Liver (tissue), 9 donors: ENCODE measurements around the gene PPDPF. TPM values are rescaled to one million over a fixed set of nuclear protein-coding genes. Genes with fewer than 3 reads are reported as not detected.

ENCODE experiments used
- DNase-seq: peaks from one replicate; pipeline ENCODE4 v3.0.0-alpha.2; 2017; ENCODE audit warnings: low spot score
- H3K27ac ChIP-seq, 2 donors: one replicate each; pipeline ENCODE4 v1.7.0; 2013; ENCODE audit warnings: inconsistent platforms in 2 of 2, low read length in 2 of 2, control low read depth in 1 of 2, low read depth in 1 of 2, mild to moderate bottlenecking in 1 of 2
- H3K27me3 ChIP-seq, 4 donors: one replicate each; pipeline versions ENCODE4 v1.6.1 to v1.7.0; 2013; ENCODE audit warnings: low read length in 3 of 4, inconsistent platforms in 1 of 4, mild to moderate bottlenecking in 1 of 4, moderate library complexity in 1 of 4; ENCODE audit not compliant: control insufficient read depth in 4 of 4, insufficient read depth in 4 of 4
- H3K36me3 ChIP-seq, 4 donors: one replicate each; pipeline versions ENCODE4 v1.6.1 to v1.7.0; 2013; ENCODE audit warnings: low read length in 3 of 4, mild to moderate bottlenecking in 3 of 4, low read depth in 1 of 4, moderate library complexity in 1 of 4; ENCODE audit not compliant: control insufficient read depth in 4 of 4, insufficient read depth in 3 of 4
- H3K4me1 ChIP-seq, 4 donors: one replicate each; pipeline versions ENCODE4 v1.6.1 to v1.7.0; 2013; ENCODE audit warnings: low read length in 3 of 4, mild to moderate bottlenecking in 3 of 4, moderate library complexity in 1 of 4; ENCODE audit not compliant: control insufficient read depth in 4 of 4, insufficient read depth in 4 of 4
- H3K4me3 ChIP-seq, 3 donors: one replicate each; pipeline versions ENCODE4 v1.6.1 to v1.7.0; 2013; ENCODE audit warnings: low read length in 3 of 3, control low read depth in 1 of 3, low read depth in 1 of 3, mild to moderate bottlenecking in 1 of 3
- H3K9ac ChIP-seq, 2 donors: one replicate each; pipeline ENCODE4 v1.7.0; 2013; ENCODE audit warnings: low read length in 2 of 2, mild to moderate bottlenecking in 2 of 2, moderate library complexity in 2 of 2, control low read depth in 1 of 2, low read depth in 1 of 2
- H3K9me3 ChIP-seq, 4 donors: one replicate each; pipeline versions ENCODE4 v1.6.1 to v1.7.0; 2013; ENCODE audit warnings: low read length in 3 of 4; ENCODE audit not compliant: control insufficient read depth in 4 of 4
- EGR1 ChIP-seq, 2 donors: IDR thresholded peaks; 2 replicates each; pipeline ENCODE4 v1.6.1; 2016 to 2018; ENCODE audit warnings: antibody characterized with exemption in 2 of 2, low read depth in 2 of 2
- FOXA1 ChIP-seq: IDR thresholded peaks from 2 replicates; pipeline ENCODE4 v1.6.1; 2016; ENCODE audit warnings: antibody characterized with exemption
- FOXA2 ChIP-seq: IDR thresholded peaks from 2 replicates; pipeline ENCODE4 v1.6.1; 2016; ENCODE audit warnings: antibody characterized with exemption
- GABPA ChIP-seq, 2 donors: IDR thresholded peaks in 1 of 2; conservative IDR thresholded peaks in 1 of 2; 2 replicates each; pipeline ENCODE4 v1.6.1; 2016; ENCODE audit warnings: antibody characterized with exemption in 2 of 2, mild to moderate bottlenecking in 1 of 2, moderate library complexity in 1 of 2
- HNF4A ChIP-seq, 2 donors: conservative IDR thresholded peaks; 2 replicates each; pipeline ENCODE4 v1.6.1; 2016; ENCODE audit warnings: antibody characterized with exemption in 2 of 2, mild to moderate bottlenecking in 2 of 2
- HNF4G ChIP-seq: IDR thresholded peaks from 2 replicates; pipeline ENCODE4 v1.6.1; 2016; ENCODE audit warnings: antibody characterized with exemption
- JUND ChIP-seq, 2 donors: IDR thresholded peaks; 2 replicates each; pipeline ENCODE4 v1.6.1; 2016; ENCODE audit warnings: antibody characterized with exemption in 2 of 2
- NR2F2 ChIP-seq: IDR thresholded peaks from 2 replicates; pipeline ENCODE4 v1.6.1; 2016; ENCODE audit warnings: antibody characterized with exemption
- RAD21 ChIP-seq, 2 donors: IDR thresholded peaks; 2 replicates each; pipeline ENCODE4 v1.6.1; 2016; ENCODE audit warnings: antibody characterized with exemption in 2 of 2, mild to moderate bottlenecking in 2 of 2
- RXRA ChIP-seq, 2 donors: IDR thresholded peaks; 2 replicates each; pipeline ENCODE4 v1.6.1; 2017 to 2018; ENCODE audit warnings: antibody characterized with exemption in 2 of 2, mild to moderate bottlenecking in 1 of 2
- SP1 ChIP-seq: IDR thresholded peaks from 2 replicates; pipeline ENCODE4 v1.6.1; 2018; ENCODE audit warnings: antibody characterized with exemption, mild to moderate bottlenecking
- TAF1 ChIP-seq: conservative IDR thresholded peaks from 2 replicates; pipeline ENCODE4 v1.6.1; 2016; ENCODE audit warnings: antibody characterized with exemption, mild to moderate bottlenecking
- YY1 ChIP-seq: IDR thresholded peaks from 2 replicates; pipeline ENCODE4 v1.6.1; 2016; ENCODE audit warnings: antibody characterized with exemption, mild to moderate bottlenecking
- WGBS: extraction: QIAGEN DNeasy Blood & Tissue Kit; methylation state at CpG from one replicate; pipeline ENCODE4 v1.1.7; 2013; 5-methylcytosine and 5-hydroxymethylcytosine counted together
- polyA plus RNA-seq, 2 donors: library from polyadenylated mRNA; stranded (reverse) in 1 of 2; unstranded in 1 of 2; fragments of 200-250 nt in 1 of 2; fragments of >200 nt in 1 of 2; fragmentation: Nextera tagmentation in 1 of 2; extraction: Ambion mirVana in 1 of 2; gene quantifications; one replicate each; pipeline versions ENCODE4 v1.2.1 to v1.2.3, GENCODE V29; 2013 to 2015
- total RNA-seq, 2 donors: library from RNA; depleted of rRNA; stranded (reverse); fragments of >200 nt; gene quantifications; one replicate each; pipeline ENCODE4 v1.2.3, GENCODE V29; 2014
- TF ChIP-seq, protein P1 (sequence below): IDR thresholded peaks from 2 replicates; pipeline ENCODE4 v1.6.1; 2016; ENCODE audit warnings: antibody characterized with exemption
- TF ChIP-seq, protein P2 (sequence below): IDR thresholded peaks from 2 replicates; pipeline ENCODE4 v1.6.1; 2016; ENCODE audit warnings: antibody characterized with exemption, mild to moderate bottlenecking
- TF ChIP-seq, protein P3 (sequence below): IDR thresholded peaks from 2 replicates; pipeline ENCODE4 v1.6.1; 2016; ENCODE audit warnings: antibody characterized with exemption
- TF ChIP-seq, protein P4 (sequence below): IDR thresholded peaks from 2 replicates; pipeline ENCODE4 v1.6.1; 2016; ENCODE audit warnings: antibody characterized with exemption
- donor health status: healthy.
- donor health status: healthy.
- donor health status: healthy.
- donor health status: healthy.
- donor health status: healthy.

Gene PPDPF
- total and polyA plus RNA-seq, 4 donors = 8.3 to 196 (median 25.3) TPM

DNA sequence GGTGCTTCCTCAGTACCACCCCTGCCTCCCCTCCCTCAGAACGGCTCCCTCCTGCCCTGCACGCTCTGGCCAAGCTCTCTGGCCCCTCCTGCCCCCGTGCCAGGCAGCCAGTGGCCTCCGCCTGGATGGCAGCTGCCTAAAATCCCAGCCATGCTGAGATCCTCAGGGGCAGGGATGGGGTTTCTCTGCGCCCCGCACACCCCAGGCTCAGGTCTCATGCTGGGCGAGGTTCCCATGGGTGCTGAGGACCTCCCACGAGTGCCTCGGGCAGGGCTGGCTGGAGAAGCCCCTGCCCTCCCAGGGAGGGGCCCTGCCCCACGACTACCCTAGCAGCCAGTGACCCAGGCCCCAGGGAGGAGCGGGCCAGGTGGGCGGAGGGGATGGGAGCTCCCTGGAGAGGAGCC is 13.9 kb downstream of the PPDPF start:
- peaks cover 10 to 28% (median 21%) of the 10 kb centered on the region in 4 donors for H3K4me1 ChIP-seq
- H3K27ac ChIP-seq = no peak overlapping the region
- WGBS = 77% methylated on average over 12 of the region's 12 CpGs
- no peaks in the 10 kb centered on the region for H3K27me3 ChIP-seq
- H3K36me3 ChIP-seq = no peaks in the 10 kb centered on the region
- no peaks in the 10 kb centered on the region for H3K9me3 ChIP-seq
- H3K4me3 ChIP-seq = no peak overlapping the region
- H3K9ac ChIP-seq = no peak overlapping the region
- TF ChIP-seq EGR1 (IDR thresholded peaks at IDR 0.05; ENCODE audit: low read depth in 2 of 2) (no peak), FOXA1 (no peak), JUND (IDR thresholded peaks at IDR 0.05) (no peak), FOXA2 (no peak), RXRA (IDR thresholded peaks at IDR 0.05) (no peak), SP1 (no peak), NR2F2 (no peak), RAD21 (IDR thresholded peaks at IDR 0.05) (no peak)
- TF ChIP-seq, protein P1, sequence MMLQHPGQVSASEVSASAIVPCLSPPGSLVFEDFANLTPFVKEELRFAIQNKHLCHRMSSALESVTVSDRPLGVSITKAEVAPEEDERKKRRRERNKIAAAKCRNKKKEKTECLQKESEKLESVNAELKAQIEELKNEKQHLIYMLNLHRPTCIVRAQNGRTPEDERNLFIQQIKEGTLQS = no peak
- TF ChIP-seq, protein P2, sequence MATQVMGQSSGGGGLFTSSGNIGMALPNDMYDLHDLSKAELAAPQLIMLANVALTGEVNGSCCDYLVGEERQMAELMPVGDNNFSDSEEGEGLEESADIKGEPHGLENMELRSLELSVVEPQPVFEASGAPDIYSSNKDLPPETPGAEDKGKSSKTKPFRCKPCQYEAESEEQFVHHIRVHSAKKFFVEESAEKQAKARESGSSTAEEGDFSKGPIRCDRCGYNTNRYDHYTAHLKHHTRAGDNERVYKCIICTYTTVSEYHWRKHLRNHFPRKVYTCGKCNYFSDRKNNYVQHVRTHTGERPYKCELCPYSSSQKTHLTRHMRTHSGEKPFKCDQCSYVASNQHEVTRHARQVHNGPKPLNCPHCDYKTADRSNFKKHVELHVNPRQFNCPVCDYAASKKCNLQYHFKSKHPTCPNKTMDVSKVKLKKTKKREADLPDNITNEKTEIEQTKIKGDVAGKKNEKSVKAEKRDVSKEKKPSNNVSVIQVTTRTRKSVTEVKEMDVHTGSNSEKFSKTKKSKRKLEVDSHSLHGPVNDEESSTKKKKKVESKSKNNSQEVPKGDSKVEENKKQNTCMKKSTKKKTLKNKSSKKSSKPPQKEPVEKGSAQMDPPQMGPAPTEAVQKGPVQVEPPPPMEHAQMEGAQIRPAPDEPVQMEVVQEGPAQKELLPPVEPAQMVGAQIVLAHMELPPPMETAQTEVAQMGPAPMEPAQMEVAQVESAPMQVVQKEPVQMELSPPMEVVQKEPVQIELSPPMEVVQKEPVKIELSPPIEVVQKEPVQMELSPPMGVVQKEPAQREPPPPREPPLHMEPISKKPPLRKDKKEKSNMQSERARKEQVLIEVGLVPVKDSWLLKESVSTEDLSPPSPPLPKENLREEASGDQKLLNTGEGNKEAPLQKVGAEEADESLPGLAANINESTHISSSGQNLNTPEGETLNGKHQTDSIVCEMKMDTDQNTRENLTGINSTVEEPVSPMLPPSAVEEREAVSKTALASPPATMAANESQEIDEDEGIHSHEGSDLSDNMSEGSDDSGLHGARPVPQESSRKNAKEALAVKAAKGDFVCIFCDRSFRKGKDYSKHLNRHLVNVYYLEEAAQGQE = no peak
- no peak for DNase-seq

DNA sequence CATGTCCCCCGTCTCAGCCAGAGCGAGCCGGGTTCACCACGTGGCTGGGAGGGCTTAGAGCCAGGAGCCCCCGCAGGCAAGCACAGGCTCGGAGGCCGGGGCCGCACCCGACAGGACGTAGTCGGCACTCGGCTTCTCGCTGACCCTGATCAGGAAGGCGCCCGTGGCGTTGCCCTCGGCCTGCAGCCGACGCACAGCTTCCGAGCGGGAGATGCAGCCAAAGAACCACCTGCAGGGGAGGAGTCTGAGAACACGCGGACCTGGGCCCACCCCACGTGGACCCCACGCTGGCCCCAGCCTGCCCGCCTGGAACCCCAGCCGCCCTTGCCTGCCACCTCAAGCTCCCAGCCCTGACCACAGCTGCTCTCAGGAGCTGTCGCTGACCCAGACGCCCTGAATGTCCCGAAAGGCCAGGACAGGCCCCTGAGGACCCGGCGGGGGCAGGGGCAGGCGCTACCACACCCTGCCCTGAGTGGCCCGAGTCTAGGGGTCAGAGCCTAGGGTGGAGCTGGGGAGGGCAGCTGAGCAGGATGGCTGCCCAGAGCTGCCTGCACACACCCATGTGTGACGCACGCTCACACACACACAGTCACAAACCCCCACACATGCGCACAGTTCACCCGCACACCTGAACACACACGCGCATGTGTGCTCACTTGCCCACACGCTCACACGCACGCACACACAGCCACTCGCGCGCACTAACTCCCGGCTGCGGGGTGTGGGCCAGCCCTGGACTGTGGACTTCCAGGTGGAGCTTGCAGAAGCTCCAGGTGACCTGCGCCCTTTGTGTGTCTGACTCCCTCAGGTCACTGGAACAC is 14.5 kb downstream of the PPDPF start:
- no peak for TF ChIP-seq RAD21 (IDR thresholded peaks at IDR 0.05)
- TF ChIP-seq HNF4G = peak; percentile 58
- TF ChIP-seq HNF4A (conservative IDR thresholded peaks at IDR 0.05) = peak; percentile 82 to 92
- TF ChIP-seq FOXA2 = no peak
- TF ChIP-seq TAF1 = no peak
- TF ChIP-seq, protein P3, sequence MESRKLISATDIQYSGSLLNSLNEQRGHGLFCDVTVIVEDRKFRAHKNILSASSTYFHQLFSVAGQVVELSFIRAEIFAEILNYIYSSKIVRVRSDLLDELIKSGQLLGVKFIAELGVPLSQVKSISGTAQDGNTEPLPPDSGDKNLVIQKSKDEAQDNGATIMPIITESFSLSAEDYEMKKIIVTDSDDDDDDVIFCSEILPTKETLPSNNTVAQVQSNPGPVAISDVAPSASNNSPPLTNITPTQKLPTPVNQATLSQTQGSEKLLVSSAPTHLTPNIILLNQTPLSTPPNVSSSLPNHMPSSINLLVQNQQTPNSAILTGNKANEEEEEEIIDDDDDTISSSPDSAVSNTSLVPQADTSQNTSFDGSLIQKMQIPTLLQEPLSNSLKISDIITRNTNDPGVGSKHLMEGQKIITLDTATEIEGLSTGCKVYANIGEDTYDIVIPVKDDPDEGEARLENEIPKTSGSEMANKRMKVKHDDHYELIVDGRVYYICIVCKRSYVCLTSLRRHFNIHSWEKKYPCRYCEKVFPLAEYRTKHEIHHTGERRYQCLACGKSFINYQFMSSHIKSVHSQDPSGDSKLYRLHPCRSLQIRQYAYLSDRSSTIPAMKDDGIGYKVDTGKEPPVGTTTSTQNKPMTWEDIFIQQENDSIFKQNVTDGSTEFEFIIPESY = no peak
- TF ChIP-seq SP1 = peak; percentile 76
- TF ChIP-seq, protein P2 = peak; percentile 47
- TF ChIP-seq YY1 = peak; percentile 47
- peak in 1 of 2 donors; percentile 37 for TF ChIP-seq EGR1 (IDR thresholded peaks at IDR 0.05; ENCODE audit: low read depth in 2 of 2)
- no peak for TF ChIP-seq GABPA (IDR thresholded peaks at IDR 0.05 in 1 of 2, conservative IDR thresholded peaks at IDR 0.05 in 1 of 2)
- TF ChIP-seq FOXA1 = no peak
- peak; percentile 40 for TF ChIP-seq NR2F2
- peak; percentile 62 to 75 for TF ChIP-seq RXRA (IDR thresholded peaks at IDR 0.05)
- TF ChIP-seq, protein P4, sequence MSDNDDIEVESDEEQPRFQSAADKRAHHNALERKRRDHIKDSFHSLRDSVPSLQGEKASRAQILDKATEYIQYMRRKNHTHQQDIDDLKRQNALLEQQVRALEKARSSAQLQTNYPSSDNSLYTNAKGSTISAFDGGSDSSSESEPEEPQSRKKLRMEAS = peak; percentile 60
- TF ChIP-seq JUND (IDR thresholded peaks at IDR 0.05) = no peak
- Histone ChIP-seq H3K9ac (no peak overlapping the region), H3K27ac (peak overlapping the region; percentile 62 to 68), H3K9me3 (no peaks in the 10 kb centered on the region), H3K4me3 (peak overlapping the region in 2 of 3 donors; percentile 0 to 20), H3K4me1 (peaks cover 10 to 28% (median 21%) of the 10 kb centered on the region in 4 donors), H3K27me3 (no peaks in the 10 kb centered on the region), H3K36me3 (no peaks in the 10 kb centered on the region)
- WGBS = 30% methylated on average over 49 of the region's 49 CpGs
- DNase-seq = peak; percentile 49
